NCI-H1930 (cell line): ENCODE results near the gene CHN1.
A peak's percentile ranks its signal among the peaks of the same experiment; 100 is the strongest.

Experiments used
- DNase-seq, 2 experiments: peaks; one replicate each; lab custom pipeline; 2025; lab: John Stamatoyannopoulos, UW

Gene CHN1

DNA sequence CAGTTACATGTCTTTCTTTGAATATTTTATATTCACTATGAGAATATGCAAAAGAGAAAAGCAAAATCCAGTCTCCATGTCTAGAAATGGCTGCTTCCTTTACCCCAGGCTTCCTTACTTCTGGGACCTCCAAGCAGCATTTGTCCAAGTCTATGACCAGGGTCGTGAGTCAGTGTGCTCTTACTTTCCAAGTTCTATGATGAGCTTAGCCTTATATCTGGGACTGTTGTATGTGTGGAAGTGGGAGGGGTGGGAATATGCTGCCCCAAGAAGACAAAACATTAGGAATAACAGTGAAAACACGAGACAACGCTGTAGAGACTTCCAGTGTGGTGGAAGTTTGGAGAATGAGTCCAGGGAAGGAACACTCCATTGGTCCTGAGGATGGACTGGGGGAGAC is 219.7 kb downstream of the CHN1 start:
- DNase-seq, result no peak

DNA sequence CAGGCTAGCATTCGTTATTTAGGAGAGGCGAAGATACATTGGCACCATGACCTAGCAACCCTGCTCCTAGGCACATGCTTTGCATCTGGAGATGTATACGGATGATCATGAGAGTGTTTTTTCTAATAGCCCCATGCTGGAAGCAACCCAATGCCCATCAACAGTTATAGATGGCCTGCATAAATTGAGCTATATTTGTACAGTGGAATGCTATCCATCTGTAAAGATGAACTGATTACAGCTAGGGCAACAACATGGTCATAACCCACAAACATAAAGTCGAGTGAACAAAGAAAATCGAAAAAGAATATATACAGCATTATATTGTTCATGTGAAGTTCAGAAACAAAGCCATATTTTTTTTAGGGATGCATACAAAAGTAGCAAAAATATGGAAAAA is 220.3 kb downstream of the CHN1 start:
- DNase-seq, result no peak

DNA sequence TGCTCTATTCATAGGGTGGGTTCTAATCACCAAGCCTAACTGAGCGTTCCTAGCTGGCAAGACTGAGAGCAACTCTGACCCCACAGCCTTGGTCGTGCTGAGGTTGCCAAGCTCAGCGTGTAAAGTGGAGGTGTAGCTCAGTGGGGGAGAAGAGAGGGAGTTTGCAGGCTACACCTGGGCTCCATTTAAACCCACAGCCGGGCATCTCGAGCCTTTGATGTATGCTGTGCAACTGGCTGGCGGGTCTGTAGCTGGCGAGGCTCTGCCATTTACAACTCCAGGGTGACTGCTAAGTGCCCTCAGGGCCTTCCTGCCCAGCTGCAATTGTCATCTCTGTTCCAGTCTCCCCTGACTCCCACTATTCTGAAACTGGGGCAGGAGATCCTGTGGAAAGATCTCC is 220.9 kb downstream of the CHN1 start:
- no peak for DNase-seq

DNA sequence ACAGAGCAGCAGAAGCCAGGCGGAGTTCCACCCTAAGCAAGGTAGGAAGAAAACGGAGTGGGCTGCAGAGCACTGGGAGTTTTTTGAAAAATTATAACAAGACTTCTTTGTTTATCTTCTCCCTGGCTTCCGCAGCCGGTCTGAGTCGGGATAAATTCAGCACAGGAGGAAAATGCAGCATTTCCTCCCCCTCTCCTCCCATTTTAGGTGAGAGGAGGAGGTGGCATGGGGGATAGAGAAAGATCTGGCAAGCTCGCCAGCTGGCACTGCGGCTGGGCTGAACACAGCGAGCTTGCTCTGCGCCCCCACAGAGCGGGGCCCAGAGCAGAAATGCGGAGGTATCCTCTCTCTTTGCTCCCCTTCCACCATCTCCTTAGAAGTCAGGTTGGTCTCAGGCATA is 223.2 kb downstream of the CHN1 start:
- no peak for DNase-seq

DNA sequence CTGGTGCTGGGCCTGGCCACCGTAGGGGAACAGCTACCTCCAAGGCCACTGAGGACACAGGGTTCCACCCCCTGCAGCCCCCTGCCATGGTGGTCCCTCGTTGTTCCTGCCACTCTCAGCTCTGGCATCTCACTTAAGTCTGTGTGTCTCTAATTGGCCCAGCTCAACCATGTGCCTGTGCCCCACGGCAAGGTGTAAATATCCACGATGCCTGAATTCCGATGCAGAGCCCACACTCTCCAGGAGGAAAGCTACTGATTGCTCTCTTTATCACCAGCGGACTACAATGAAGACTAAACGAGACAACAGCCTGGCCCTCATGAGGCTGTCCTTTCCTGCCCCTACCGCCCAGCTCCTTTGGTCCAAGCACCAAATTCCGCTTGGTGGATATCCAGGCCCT is 223.9 kb downstream of the CHN1 start:
- no peak for DNase-seq

DNA sequence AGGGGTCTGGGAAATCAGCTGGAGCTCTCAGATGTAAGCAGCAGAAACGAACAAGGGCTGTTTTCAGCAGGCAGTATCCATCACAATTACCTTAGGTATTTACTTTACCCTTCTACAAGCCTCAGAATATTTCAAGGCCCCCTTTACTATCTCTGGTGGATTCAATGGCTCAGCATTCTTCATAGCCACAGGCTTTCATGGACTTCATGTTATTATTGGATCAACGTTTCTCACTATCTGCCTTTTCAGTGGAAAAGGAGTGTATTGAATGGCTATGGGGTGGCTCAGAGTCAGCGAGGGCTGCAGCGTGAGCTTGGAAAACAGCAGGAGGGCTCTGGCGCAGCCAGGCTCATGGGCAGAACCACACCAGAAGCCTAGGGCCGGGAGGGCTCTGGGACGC is 224.3 kb downstream of the CHN1 start:
- DNase-seq, result no peak

DNA sequence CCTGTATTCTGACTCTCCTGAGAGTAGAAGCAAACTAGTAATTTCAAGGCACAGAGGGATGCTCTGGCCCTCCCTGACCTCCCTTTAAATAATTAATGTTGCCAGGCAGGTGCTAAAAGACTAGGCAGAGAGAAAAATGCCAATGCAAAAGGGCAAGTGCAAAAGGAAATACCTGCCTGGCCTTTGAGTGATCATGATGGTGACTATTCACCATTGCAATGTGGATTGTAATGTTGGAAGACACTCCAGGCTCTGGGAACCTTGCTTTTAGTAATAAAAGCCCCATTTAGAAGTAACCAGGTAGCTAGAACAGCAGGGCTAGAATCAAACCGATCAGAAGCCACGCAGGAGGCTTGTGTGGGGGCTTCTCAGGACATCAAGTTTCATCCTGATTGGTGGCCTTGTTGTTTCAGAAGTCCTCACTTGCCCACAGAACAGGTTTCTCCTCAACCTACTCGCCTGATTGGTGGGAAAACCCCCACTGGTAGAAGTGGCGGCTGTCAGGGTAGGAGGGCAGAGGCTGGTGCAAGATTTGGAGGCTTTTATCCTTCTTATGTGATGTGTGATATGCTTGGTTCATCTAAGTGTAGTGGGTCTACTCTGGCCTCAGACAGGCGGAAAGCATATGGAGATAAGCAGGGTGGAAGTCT is 224.9 kb downstream of the CHN1 start:
- no peak for DNase-seq

DNA sequence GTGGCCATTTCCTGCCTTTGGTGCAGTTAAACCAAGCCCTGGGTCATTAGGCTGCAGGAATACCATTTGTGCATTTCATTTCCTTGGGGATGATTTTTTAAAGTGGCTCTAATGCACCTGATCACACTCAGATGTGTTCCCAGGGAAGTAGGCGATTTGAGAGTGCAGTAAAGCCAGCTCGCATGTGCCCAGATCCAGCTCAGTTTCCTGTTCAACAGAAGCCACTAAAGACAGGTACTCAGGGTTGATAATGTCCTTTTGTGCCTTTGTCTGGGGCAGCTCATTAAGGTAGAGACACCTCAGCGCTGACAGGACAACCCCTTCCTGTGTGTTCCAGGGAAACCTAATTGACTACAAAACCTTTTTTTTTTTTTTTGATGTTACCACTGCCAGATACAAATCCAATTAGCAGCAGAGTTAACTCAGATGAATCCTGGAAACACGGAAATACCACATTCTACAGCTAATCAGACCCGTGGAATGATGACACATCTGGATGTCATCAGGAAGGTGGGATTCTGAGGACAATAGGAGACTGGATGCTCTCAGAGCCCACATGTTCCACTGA is 225.7 kb downstream of the CHN1 start:
- no peak for DNase-seq

DNA sequence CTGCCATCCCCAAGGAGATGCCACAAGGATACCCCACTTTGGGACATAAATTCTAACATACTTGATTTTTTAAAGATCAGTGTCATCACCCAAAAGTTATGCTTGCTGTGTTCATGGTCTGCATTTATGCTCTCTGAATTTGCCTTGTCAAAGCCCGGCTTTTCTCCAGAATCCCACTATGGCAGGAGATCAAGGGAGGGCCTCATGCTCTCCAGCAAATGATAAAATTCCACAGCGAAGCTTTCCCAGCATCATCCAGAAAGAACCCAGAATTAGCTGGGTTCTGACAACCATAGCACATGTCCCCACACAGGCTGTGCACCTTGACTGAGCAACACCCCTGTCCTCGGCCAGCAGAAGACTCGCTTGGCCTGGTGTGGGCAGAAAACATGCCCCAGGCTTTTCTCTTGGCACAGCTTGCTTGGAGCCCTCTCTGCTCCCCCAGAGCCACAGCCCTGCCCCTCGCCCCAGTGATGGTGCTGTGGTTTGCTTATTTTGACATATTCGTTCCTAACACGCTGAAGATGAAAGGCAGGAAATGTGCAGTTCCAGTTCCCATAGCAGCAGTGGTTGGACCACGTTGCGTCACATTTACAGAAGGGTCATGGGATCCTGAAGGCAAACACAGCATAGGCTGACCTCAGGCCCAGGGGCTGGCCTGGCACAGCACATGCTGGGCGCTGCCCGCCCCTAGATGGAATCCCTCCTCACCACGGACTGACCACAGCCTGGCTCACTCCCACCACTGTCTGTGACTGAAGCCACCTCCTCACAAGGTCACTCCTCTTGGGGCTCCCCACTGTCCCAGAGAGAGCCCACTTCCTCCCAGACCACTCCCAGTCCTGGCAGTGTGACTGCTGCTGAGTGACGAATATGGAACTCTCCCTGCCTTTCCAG is 226.8 kb downstream of the CHN1 start:
- no peak for DNase-seq

DNA sequence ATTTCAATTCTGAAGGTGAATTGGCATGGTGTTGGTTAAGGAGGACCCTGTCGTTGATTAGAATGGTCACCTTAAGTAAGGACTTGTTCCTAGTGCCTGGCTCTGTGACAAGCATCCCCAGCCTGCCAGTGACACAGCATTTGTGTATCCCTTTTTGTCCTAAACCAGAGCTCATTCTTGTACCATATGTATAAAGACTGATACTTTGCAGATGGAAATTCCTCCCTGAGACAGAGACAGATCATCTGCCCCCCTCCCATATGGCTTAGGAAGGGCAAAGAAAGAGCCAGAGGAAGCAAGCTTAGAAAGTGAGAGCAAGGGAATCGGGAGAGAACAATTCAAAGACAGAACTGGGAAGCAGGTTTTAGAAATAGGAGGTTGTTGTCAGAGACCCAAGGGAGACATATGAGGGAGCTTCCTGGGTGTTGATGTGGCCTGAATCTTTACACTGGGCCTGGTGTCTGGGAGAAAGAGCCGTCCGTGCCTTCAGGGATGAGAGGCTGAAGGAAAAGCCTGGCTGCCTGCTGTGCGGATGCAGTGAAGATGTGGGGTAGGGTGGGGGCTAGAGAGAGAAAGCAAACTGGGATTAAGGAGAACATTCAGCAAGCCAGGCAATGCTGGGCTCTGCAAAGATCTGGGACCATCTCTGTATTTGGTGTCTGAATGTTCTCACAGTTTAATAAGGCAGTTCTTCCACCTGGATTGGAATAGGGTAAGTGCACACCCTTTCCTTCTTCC is 227.7 kb downstream of the CHN1 start:
- DNase-seq, result no peak

DNA sequence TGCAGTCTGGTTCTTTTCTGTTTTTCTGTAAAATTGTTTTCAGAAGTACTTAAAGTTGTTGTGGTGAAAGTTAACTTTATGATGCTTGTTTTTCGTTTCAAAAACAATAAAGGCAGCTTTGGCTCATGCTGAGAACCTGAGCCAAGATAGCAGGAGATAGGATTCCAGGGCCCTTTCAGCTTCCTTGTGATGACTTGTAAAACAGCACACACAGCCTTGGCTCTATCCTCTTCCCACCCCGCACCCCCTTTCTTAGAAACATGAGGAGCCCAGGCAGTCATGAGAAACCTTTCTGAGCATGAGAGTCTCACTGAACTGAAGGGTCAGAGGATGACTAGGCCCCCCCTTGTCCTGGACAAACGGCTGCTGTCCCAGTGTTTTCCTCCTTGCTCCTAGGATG is 228.5 kb downstream of the CHN1 start:
- DNase-seq, result no peak

DNA sequence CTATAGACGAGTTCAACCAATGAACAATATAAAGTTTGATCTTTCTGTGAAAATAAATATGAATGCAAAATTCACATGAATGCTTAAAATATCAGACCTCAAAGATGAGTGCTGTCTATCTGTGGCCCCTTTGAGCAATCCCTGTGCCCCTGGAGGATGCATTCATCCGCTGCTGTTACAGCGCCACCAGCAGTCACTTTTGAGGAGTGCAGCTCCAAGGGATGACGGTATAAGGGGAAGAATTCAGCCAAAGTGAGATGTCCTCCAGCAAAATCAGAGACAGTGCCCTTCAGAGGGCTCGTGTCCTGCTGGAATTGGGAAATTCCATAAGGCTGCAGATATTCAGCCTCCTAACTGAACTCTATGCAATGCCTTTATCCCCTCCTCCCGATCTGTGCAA is 229.0 kb downstream of the CHN1 start:
- DNase-seq, result no peak

DNA sequence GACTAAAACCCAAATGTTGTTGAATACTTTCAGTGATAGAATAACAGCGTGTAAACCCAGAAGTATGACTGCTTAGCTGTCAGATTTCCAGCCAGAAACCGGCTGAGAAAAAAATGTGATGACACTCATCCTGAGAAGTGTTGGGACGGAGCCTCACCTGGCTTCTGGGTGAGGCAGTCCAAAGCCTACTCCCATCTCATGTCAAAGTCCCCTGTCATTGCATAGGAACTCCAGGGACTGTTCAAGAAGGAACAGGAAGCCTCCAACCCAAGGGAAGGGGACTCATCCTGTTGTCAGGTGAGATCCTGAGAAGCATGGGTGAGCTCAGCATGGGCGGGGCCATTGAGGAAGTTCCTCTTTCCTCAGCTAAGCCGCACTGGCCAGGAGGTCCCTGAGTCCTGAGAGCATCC is 229.6 kb downstream of the CHN1 start:
- DNase-seq, result no peak

DNA sequence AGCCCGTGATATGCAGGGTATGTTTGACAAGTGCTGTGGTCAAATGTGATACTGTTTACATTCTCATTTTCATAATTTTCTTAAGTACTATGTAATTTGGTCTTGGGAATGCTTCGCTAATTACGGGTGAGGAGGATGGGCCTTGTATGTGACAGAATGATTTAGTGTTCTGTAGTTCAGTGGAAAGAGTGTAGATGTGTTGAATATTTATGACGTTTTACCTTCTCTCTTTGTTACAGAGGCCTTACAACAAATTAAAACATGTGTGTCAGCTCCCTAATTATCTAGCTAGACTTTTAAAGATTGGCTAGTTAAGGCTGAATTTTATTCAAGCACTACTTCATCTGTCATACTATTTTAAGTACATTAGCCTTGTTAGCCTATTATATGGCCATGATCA is 230.3 kb downstream of the CHN1 start:
- no peak for DNase-seq

DNA sequence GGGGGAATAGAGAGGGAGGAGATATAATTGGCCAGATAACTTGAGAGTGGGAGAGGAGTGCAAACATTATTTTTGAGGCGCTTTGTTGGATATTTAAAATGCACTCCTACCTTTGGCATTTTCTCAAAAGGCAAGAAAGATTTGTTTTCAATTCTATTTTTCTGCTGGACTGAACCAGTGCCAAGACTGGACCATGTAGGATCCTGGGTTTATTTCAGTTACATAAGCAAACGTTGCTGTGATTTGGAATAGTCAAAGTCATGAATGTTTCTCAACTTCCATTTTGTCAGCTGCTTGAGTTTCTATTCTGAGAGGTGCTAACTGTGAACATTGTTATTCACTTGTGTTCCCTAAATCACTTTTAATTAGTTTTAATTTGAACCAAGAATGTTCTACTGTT is 232.0 kb downstream of the CHN1 start:
- no peak for DNase-seq

DNA sequence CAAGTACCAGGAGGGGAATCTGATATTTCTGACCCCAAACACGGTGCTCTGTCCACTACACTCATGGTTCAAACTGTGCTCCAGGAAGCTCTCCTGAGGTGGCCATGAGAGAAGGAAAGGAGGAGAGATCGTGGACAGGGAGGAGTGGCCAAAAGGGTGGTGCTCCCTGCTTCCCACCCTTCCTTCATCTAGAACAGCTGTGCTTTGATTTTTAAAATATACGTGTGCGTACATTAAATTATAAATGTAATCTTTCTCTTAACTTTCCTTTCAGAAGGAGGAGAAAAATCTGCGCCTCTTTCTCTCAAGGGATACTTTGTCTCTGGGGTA is 232.7 kb downstream of the CHN1 start:
- DNase-seq, result no peak

DNA sequence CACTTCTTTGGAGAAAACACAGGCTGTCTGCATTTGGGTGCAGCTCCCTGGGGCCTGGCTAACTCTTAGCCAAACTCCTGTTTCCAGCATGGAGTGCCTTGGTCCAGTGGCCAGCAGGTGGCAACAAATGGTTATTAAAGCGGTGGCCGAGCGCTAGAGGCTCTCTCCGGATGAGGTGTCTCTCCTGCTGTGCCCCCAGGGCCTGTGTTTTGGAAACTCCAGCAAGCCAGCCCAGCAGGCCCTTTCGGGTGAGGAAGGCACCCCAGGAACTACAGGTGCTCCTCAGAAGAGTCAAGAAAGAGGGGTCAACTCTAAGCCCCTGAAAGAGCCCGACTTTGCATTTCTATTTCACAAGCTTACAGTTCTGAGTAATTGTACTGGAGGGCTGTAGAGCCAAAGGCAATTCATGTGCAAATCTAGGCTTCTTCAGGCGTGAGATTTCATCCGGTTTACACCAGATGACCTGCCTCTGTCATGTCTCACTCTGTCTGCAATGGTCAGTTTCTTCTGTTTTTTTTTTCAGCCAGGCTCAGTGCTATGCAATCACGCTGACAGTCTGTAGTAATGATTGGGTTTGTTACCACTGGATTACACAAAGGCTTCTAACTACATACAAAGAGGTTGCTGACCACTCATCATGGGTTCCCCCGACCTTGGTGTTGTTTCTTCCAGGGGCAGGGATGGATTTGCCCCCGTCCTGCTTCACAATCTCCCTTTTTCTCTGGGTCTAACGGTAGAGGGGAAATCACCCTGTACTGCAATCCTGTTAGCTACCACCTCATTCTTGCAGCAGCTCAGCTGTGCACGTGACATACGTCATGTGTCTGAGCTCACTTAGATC is 233.3 kb downstream of the CHN1 start:
- peak; percentile 28 to 46 for DNase-seq

DNA sequence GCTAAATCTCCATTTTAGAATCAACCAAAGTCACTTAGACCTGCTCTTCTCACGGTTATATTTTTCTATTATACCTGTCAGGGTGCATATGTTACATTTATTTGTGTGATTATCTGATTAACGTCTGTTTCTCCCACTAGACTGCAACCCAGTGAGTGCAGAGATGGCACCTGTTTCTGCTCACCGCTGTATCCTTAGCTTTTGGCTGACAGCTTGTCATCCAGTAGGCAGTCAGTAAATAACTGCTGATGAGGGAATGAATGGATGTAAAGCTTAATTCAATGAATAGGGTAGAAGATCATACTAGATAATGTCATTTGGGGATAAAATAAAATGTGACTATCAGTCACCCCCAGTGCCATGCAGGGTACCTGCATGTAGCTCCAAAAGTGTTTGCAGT is 234.0 kb downstream of the CHN1 start:
- DNase-seq, result no peak

DNA sequence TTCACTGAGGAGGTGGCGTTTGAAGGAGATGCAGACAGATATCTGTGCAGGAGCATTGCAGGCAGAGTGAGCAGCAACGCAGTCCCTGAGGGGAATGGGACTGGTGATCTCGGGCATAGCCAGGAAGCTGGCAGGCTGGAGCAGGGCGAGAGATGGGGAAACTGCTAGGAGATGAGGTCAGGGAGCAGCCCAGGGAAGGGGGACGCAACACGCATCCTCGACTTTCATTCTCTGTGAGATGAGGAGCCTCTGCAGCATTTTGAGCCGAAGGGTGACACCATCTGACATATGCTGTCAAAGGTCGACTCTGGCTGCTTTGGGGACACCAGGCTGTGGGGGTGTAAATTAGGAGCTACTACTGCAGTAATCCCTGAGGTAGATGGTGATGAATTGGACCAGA is 236.6 kb downstream of the CHN1 start:
- DNase-seq, result no peak

DNA sequence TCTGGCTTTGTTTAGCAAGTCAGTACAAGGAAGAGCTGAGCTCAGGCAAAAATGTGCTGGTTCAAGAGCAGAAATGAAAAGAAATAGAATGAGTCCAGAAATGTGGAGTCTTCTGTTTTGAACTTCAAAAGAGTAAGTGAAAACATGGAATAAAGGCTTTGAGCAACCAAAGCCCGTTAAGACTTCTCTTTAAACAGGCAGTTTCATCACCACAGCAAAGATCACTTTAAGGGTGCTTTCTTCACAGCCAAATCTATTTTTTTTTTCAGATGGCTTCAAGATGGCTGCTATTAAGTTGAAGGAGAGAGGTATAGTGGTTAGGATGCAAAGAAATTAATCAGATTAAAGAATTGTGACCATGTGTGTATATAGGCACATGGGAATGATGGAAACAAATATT is 238.9 kb downstream of the CHN1 start:
- no peak for DNase-seq

DNA sequence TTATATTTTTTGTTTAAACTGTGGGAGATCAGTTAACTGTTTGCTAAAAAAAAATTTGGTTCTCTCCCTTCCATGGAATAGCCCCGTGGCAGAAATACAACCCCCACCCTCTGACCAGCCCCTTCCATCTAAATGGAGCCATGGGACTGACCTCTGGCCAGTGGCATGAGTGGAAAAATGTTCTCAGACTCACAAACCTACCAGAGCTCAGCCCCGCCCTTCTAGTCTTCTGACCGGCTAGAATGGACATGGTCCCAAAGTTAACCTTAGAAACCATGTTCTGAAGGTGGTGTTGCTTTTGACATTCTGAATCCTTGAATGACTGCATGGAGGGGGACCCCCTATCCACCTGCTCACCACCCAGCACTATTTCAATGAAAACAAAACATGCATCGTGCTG is 239.6 kb downstream of the CHN1 start:
- no peak for DNase-seq
